Measurements from ENCODE around the gene SPDYE3. TPM values are rescaled to one million over a fixed set of nuclear protein-coding genes. Genes with fewer than 3 reads are reported as not detected.
"Not testable (repeated sequence)": the region's sequence is repeated elsewhere in the genome, so short reads cannot be mapped to it uniquely, and the experiment has no call there.

SPDYE3 gene
- total RNA-seq, 1 donor from 2014 or later, result not detected

DNA sequence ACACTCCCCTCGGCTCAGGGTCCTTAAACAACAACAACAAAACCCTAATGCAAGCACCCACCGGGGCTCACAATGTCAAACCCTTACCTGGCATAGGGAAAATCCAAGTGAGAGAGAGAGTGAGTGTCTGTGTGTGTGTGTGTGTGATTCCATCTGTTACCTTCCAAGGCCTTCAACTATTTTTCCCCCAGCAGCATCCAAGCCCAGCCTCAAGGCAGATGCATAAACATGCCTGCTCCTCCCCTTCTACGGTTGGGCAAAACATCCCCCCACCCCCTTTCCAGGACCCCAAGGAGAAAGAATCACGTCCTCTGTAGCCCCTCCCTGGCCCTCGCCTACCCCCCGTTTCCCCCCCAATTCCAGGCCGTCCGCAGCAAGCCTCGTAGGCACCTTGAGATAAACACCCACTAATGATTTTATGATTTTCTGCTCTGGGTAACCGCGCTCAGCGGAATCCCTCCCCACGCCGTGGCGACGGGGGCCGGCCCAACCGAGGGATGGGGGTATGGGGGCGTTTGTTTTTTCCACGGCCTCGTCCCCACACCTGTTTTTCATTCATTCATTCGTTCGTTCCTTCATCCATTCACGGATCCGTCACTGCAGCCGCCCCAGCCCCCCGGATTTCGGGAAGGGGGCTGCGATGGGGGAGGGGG, 36.4 kb upstream of the SPDYE3 start:
- intact Hi-C loops (cut with DNase I); H3K4me1 ChIP-seq; H3K36me3 ChIP-seq; H3K27ac ChIP-seq; DNase-seq (ENCODE audit: low spot score in 2 of 2); H3K27me3 ChIP-seq; H3K9me3 ChIP-seq: not testable (repeated sequence)
- peak overlapping the region; percentile 92 to 96 for H3K4me3 ChIP-seq

DNA sequence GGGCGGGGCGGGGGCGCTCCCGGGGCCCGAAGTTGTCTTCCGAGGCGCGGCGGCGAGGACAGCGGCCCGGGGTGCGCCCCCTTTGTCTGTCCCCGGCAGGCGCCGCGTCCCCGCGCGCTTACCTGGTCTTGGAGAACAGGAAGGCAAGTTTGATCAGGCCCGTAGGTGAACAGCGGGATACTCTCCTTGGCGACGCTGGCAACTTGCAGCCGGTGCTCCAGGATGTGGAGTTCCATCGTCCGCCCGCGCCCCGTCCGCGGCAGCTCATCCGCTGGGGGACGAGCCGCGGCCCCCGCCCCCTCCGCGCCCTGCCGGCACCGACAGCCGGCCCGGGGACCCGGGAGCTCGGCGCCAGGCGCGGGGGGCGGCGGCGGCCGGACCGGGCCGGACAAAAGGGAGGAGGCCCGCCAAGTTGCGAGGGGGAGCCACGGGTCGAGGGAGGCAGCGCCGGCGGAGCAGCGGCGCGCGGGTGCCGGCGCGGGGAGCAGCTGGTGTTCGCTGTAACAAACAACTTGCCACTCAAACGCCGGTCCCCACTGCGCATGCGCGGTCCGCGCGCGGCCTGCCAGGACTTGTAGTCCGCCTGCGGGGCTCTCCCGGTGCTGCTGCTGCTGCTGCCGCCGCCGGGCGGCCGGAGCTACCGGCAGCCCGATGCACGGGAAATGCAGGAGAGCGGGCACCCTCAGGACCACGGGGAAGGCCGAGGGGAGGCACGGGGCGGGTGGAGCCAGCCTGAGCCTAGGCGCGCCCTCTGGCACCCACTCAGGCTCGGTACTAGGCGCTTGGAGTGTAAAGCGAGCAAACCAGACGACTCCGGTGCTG, 35.6 kb upstream of the SPDYE3 start:
- H3K4me3 ChIP-seq, result peak overlapping the region; percentile 92 to 96
- peak; percentile 91 to 99 for DNase-seq (ENCODE audit: low spot score in 2 of 2)
- peak; percentile 39 to 49 (median 43) for TF ChIP-seq CTCF (IDR thresholded peaks at IDR 0.05)
- H3K36me3 ChIP-seq, result no peaks in the 10 kb centered on the region
- H3K4me1 ChIP-seq, result peaks cover 0 to 3% of the 10 kb centered on the region in 2 donors
- intact Hi-C loops (cut with DNase I), result no loop called here
- H3K27ac ChIP-seq, result peak overlapping the region; percentile 39 to 43
- no peaks in the 10 kb centered on the region for H3K9me3 ChIP-seq
- H3K27me3 ChIP-seq, result no peaks in the 10 kb centered on the region

DNA sequence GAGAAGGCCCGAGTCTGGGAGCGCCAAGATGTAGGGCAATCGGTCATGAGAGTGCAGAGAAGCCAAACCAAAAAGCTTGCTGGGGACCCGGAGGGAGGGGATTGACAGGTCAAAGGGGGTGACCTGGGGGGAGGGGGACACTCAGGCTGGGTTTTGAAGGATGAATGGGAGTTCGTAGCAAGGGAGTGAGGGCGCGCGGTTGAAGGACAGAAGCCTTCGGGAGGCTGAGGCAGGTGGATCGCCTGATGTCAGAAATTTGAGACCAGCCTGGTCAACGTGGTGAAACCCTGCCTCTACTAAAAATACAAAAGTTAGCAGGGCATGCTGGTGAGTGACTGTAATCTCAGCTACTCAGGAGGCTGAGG, 35.0 kb upstream of the SPDYE3 start:
- peak overlapping the region; percentile 39 to 43 for H3K27ac ChIP-seq
- H3K27me3 ChIP-seq; intact Hi-C loops (cut with DNase I); DNase-seq (ENCODE audit: low spot score in 2 of 2); H3K4me1 ChIP-seq; H3K36me3 ChIP-seq; H3K9me3 ChIP-seq: not testable (repeated sequence)
- TF ChIP-seq CTCF (IDR thresholded peaks at IDR 0.05), result peak in 1 of 3 experiments; percentile 5
- H3K4me3 ChIP-seq, result peak overlapping the region; percentile 92 to 96

- Histone ChIP-seq H3K27me3 (no peaks in the 10 kb centered on the region), H3K9me3 (no peaks in the 10 kb centered on the region), H3K27ac (no peak overlapping the region), H3K36me3 (no peaks in the 10 kb centered on the region), H3K4me3 (no peak overlapping the region), H3K4me1 (peaks cover 0 to 3% of the 10 kb centered on the region in 2 donors)
- no peak for DNase-seq (ENCODE audit: low spot score in 2 of 2)
- no peak for TF ChIP-seq CTCF (IDR thresholded peaks at IDR 0.05)
- intact Hi-C loops (cut with DNase I), result no loop called here
Measured at GRCh38 chr7:100275120-100275519, 32.4 kb upstream of the SPDYE3 start.

GRCh38 chr7:100276126-100276525, 31.4 kb upstream of the SPDYE3 start:
- H3K36me3 ChIP-seq; H3K27ac ChIP-seq; DNase-seq (ENCODE audit: low spot score in 2 of 2); H3K27me3 ChIP-seq; intact Hi-C loops (cut with DNase I); H3K4me1 ChIP-seq; H3K4me3 ChIP-seq; H3K9me3 ChIP-seq: not testable (repeated sequence)

- H3K36me3 ChIP-seq; H3K9me3 ChIP-seq; DNase-seq (ENCODE audit: low spot score in 2 of 2); H3K27me3 ChIP-seq; H3K4me1 ChIP-seq; H3K27ac ChIP-seq; H3K4me3 ChIP-seq; intact Hi-C loops (cut with DNase I): not testable (repeated sequence)
Measured at GRCh38 chr7:100282069-100282608, 25.4 kb upstream of the SPDYE3 start.

- H3K36me3 ChIP-seq; H3K4me1 ChIP-seq; H3K27me3 ChIP-seq; intact Hi-C loops (cut with DNase I); H3K27ac ChIP-seq; H3K9me3 ChIP-seq; DNase-seq (ENCODE audit: low spot score in 2 of 2); H3K4me3 ChIP-seq: not testable (repeated sequence)
Measured at GRCh38 chr7:100283147-100283546, 24.4 kb upstream of the SPDYE3 start.

GRCh38 chr7:100287191-100287969, 20.1 kb upstream of the SPDYE3 start:
- intact Hi-C loops (cut with DNase I); H3K4me1 ChIP-seq: not testable (repeated sequence)

DNA sequence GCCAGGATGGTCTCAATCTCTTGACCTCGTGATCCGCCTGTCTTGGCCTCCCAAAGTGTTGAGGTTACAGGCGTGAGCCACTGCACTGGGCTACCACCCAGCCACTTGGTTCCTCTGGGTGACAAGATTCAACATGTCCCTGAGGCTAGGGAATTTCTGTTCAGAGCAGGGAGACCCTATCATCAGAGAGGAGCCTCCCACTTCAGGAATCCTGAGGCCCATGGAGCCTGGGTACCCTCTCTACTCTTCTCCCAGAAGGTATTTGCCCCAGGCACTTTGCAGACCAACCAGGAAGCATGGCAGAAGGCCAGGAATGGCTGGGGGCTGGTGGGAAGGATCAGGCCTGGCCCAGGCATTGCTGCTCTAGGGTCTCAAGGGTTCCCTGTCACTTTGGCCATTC, 19.2 kb upstream of the SPDYE3 start:
- DNase-seq (ENCODE audit: low spot score in 2 of 2); H3K4me3 ChIP-seq; H3K36me3 ChIP-seq; H3K9me3 ChIP-seq; intact Hi-C loops (cut with DNase I); H3K27me3 ChIP-seq; H3K27ac ChIP-seq; H3K4me1 ChIP-seq: not testable (repeated sequence)

More at GRCh38 chr7:100287191-100287969, 20.1 kb upstream of the SPDYE3 start:
- H3K9me3 ChIP-seq; DNase-seq (ENCODE audit: low spot score in 2 of 2); H3K27me3 ChIP-seq; H3K27ac ChIP-seq; H3K36me3 ChIP-seq; H3K4me3 ChIP-seq: not testable (repeated sequence)

DNA sequence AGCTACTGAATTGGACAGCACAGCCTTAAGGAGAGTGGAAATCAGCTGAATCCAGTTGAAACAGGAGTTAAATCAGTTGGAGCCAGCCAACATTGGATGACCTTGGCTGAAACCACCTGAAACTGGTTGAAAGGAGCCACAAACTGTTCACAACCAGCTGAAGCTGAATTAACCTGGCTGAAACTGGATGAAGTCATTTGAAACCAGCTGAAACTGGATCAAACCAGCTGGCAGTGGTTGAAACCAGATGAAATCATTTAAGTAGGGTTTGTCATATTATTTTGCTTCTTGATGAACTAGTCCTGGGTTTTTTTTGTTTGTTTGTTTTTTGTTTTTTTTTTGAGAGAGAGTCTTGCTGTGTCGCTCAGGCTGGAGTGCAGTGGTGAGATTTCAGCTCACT, 15.3 kb upstream of the SPDYE3 start:
- H3K27me3 ChIP-seq; H3K27ac ChIP-seq; DNase-seq (ENCODE audit: low spot score in 2 of 2); H3K36me3 ChIP-seq; intact Hi-C loops (cut with DNase I); H3K4me1 ChIP-seq; H3K4me3 ChIP-seq; H3K9me3 ChIP-seq: not testable (repeated sequence)

All from ascending aorta (tissue), 2 donors.